NCI-H146 (cell line): Measurements from ENCODE around the gene KRT36.

Source experiments
- DNase-seq: peaks from one replicate; lab custom pipeline; 2025; lab: John Stamatoyannopoulos, UW

The KRT36 gene

DNA sequence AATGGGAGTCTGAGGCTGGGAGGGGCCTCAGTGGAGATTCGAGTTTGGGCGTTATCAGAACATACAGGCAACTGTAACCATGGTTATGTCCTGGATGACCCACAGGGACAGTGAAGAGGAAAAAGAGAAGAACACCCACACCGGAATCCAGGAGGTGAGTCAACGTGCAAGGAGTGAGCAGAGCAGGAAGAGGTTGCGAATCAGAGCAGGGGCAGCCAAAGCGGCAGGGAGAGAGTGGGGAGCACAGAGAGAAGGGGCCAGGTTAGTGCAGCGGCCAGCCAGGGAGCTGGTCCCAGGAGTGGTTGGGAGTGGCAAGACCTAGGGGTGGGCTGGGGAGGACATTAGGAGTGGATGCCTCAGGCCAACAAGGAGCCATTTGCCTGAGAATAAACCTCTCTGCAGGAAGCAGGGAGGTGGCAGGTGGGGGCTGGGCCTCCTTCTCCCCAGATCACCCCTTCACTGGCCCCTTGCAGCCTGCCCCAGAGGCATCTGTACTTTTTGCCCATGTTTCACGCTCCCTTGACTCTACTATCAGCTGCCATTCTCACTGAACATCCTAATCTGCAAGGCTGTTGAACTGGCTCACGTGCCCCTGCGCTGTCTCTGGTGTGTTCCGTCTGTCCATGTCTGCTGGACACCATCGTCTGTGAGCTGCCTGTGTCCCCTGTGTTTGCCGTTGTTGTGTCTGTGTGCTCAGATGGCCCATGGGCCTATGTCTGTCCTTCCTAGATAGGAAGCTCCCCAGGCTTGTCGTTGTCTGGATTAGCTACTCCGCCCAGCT, 10.6 kb upstream of the KRT36 start:
- DNase-seq, result no peak

GRCh38 chr17:41499714-41500113, 10.0 kb upstream of the KRT36 start:
- no peak for DNase-seq

DNA sequence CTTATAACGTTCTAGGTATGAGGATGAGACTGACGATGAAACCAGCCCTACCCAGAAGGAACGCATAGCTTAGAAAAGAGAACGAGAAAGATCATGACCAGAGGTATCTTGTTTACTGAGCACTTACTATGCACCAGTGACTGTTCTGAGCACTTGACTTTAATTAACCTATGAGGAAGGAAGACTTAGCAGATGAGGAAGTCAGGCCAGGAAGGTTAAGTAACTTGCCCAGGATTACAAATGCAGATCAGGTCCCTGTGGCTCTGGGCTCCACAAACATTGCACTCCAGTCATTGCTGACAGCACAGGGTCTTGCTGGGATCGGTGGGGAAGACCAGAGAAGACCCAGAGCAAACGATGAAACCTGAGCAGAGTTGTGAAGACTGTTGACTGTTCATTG, 8.6 kb upstream of the KRT36 start:
- DNase-seq, result no peak

DNA sequence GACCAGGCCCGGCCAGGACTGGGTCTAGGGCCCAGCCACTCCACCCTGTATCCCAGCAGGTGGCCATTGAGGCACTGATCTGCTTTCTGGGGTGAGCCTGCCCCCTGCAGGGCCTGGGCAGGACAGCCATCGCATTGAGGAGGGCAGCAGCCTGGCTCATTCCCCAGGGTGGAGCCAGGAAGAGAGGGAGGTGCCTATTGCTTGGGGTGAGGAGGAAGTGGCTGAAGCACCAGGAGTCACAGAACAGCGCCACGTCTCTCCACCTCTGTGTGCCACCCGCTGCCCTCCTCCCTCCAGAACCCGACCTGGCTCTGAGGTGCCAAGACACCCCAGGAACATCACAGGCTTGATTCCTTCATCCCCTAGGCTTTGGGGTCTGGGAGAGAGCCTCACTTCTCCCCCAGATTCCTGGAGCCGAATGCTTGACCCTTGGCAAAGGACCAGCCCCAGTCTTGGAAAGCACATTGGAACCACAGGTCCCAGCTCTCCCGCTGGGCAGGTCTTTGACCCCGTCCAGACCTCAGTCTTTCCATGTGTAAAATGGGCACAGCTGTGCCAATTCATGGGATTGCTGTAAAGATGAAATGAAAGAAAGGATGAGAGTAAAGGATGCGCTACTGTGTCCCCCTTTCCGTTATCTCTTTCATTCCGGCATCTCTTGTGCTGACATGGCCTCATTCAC, 7.2 kb upstream of the KRT36 start:
- DNase-seq, result peak; percentile 65

GRCh38 chr17:41494524-41494923, 4.8 kb upstream of the KRT36 start:
- no peak for DNase-seq

GRCh38 chr17:41492771-41493170, 3.1 kb upstream of the KRT36 start:
- peak; percentile 78 for DNase-seq

DNA sequence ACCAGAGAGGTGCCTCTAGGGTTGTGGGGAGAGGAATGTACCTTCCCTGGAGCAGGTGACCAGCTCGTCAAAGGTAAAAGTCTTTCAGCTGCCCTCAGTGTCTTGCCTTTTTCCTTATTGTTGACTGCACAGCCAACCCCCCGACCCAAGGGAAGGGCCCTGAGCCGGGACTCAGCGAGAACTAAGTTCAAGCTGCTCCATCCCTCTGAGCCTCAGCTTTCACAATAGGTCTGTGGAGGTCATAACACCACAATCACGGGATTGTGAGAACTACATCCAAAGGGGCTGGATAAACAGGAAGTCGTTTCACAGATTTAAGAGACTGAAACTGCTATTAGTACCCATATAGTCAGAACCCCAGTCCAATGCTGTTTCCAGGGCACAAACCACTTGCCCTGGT, 2.6 kb upstream of the KRT36 start:
- DNase-seq, result no peak

- no peak for DNase-seq
Observed at GRCh38 chr17:41491476-41491875, 1.8 kb upstream of the KRT36 start.

- no peak for DNase-seq
Observed at GRCh38 chr17:41490000-41490990, 585 bp upstream of the KRT36 start.

GRCh38 chr17:41486809-41487530, 2.7 kb downstream of the KRT36 start:
- DNase-seq, result peak; percentile 55

DNA sequence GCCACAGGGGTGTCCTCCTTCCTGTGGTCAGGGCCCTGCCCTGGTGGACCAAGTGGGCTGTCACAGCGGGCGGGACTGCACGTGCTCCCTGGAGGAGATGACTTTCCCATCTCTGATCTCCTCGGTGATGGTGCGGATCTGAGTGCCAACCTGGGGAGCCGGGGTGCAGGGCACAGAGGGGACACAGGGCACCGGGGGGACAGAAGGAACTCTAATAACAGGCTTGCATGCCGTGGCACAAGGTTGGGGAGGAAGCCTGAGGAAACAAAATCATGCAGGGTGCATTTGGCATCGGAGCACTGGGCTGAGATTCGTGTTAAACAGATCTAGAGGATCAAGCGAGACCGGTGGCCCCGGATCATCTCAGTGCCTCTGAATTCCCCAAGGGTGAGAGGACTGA, 3.4 kb downstream of the KRT36 start:
- no peak for DNase-seq

DNA sequence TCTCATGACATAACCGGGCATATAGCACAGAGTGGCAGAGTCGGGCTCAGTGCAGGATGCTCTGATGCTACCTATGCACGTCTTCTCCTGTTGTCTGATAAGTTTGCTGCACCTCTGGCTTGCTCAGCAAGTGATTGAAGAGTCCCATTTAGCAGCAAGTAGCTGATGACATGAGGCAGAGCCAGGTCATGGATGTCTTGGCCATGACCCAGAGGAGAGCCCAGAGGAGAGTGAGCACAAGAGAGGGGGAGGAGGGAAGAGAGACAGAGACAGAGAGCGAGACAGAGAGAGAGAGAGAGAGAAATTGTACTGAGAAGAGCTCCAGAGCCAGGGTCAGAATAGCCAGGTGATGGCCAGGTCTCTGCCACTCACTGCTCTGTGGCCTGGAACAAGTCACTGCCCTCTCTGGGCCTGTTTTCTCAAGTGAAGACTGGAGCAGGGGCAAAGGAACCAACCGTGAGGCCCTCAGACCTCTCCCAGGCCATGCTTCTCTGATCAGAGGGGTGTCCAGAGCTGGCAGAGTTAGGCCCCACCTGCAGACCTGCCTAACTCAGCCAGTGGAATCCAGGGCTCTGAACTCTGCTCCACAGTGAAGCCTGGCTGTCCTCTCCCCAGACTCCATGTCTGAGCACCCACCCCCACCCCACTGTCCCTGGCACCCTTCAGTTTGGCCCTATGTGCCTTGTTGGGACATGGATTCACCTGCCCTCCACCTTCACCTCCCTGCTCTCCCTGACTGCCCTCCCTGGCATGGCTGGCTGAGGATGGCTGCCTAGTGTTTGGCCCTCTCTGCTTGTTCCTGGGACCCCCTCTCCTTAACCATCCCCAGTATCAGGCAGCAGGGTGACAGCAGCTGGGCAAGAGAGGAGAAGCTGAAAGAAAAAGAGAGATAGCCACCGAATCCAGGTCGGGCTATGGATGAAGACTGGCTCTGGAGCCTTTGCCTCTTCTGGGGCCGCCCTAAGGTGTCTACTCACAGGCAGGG, 4.5 kb downstream of the KRT36 start:
- DNase-seq, result no peak

GRCh38 chr17:41483991-41484826, 5.5 kb downstream of the KRT36 start:
- no peak for DNase-seq

GRCh38 chr17:41483531-41483930, 6.2 kb downstream of the KRT36 start:
- DNase-seq, result no peak

- DNase-seq, result no peak
Observed at GRCh38 chr17:41481036-41481435, 8.7 kb downstream of the KRT36 start, which contains the start of gene KRT35. TSS of gene KRT35 (minus strand) at chr17:41481151. CDS start at chr17:41481097, 54 bp downstream.

- DNase-seq, result no peak
Observed at GRCh38 chr17:41480581-41480980, 9.1 kb downstream of the KRT36 start.

- no peak for DNase-seq
Observed at GRCh38 chr17:41480136-41480535, 9.6 kb downstream of the KRT36 start.

GRCh38 chr17:41478237-41478636, 11.5 kb downstream of the KRT36 start:
- no peak for DNase-seq
